HG03025 (cell line): ENCODE data around the gene KCNH5.

Source experiments
- ATAC-seq: cut with Tn5 transposase; IDR thresholded peaks from one replicate; pipeline ENCODE4 v1.9.1; 2021; ENCODE audit warnings: mild to moderate bottlenecking, moderate library complexity; ENCODE audit not compliant: unreplicated experiment, low FRiP score

KCNH5 gene, protein sequence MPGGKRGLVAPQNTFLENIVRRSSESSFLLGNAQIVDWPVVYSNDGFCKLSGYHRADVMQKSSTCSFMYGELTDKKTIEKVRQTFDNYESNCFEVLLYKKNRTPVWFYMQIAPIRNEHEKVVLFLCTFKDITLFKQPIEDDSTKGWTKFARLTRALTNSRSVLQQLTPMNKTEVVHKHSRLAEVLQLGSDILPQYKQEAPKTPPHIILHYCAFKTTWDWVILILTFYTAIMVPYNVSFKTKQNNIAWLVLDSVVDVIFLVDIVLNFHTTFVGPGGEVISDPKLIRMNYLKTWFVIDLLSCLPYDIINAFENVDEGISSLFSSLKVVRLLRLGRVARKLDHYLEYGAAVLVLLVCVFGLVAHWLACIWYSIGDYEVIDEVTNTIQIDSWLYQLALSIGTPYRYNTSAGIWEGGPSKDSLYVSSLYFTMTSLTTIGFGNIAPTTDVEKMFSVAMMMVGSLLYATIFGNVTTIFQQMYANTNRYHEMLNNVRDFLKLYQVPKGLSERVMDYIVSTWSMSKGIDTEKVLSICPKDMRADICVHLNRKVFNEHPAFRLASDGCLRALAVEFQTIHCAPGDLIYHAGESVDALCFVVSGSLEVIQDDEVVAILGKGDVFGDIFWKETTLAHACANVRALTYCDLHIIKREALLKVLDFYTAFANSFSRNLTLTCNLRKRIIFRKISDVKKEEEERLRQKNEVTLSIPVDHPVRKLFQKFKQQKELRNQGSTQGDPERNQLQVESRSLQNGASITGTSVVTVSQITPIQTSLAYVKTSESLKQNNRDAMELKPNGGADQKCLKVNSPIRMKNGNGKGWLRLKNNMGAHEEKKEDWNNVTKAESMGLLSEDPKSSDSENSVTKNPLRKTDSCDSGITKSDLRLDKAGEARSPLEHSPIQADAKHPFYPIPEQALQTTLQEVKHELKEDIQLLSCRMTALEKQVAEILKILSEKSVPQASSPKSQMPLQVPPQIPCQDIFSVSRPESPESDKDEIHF

DNA sequence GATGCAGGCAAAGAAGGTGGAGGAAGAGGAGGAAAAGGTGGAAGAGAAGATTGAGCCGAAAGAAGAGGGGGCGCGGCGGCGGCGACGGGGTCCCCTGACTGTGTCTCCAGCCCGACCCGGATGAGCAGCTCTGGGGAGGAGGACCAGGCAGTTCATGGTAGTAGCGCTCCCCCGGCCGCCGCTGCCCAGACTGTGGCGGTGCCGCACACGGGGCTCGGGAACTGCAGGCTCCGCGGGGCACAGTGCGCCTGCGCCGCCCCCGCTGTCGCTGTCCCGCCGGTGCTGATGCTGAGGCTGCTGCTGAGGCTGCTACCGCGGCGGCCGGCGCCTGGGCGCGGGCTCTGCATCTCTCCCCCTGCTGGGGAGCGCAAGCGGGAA is at the start of gene KCNH5:
KCNH5 (minus strand) TSS at position 225 of the 378 bp plus-strand sequence. CDS start 272 bp downstream, outside the sequence.
- ATAC-seq, result no peak

- no peak for ATAC-seq
These were observed 46.2 kb upstream of the KCNH5 start for GRCh38 chr14:63091394-63091996.

GRCh38 chr14:63088865-63089264 is 43.6 kb upstream of the KCNH5 start:
- no peak for ATAC-seq

- no peak for ATAC-seq
These were observed 33.3 kb upstream of the KCNH5 start for GRCh38 chr14:63078569-63078968.

GRCh38 chr14:63076488-63076887 is 31.2 kb upstream of the KCNH5 start:
- ATAC-seq, result no peak

DNA sequence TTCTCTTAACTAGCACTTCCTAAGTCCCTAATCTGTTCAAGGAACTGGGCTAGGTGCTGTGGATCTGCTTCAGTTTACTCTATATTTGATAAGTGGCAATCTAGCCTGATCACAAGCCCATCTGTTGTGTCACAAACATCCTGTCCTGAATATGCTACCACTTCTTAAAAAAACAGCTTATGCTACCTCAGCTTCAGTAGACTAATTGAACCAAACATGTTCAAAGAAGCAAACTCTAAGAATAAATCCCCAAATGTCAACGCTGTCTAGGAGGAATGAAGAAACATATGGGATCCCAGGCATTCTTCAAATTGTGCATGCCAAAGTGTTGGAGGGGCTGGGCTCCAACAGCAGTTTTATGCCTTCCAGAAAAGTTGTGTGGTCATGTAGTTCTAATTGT is 10.4 kb upstream of the KCNH5 start:
- ATAC-seq, result no peak

DNA sequence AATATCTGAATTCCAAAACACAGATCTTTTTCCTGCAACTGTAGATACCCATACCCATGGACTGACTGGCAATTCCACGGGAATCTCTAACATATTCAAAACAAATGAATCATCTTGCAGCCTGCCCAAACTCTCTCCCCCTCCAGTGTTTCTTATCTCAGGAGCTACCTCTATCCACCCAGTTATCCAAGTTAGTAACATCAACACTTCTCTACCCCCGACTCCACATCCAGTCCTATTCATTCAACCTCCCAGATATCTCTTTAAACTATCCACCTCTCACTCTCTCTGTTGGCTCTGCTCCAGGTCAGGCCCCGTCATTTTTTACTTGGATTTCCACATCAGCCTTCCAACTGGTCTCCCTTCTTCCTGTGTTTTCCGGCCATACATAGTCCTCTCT is 6.7 kb upstream of the KCNH5 start:
- no peak for ATAC-seq

GRCh38 chr14:63051301-63051700 is 6.0 kb upstream of the KCNH5 start:
- ATAC-seq, result no peak

GRCh38 chr14:63050694-63051093 is 5.4 kb upstream of the KCNH5 start:
- ATAC-seq, result no peak

DNA sequence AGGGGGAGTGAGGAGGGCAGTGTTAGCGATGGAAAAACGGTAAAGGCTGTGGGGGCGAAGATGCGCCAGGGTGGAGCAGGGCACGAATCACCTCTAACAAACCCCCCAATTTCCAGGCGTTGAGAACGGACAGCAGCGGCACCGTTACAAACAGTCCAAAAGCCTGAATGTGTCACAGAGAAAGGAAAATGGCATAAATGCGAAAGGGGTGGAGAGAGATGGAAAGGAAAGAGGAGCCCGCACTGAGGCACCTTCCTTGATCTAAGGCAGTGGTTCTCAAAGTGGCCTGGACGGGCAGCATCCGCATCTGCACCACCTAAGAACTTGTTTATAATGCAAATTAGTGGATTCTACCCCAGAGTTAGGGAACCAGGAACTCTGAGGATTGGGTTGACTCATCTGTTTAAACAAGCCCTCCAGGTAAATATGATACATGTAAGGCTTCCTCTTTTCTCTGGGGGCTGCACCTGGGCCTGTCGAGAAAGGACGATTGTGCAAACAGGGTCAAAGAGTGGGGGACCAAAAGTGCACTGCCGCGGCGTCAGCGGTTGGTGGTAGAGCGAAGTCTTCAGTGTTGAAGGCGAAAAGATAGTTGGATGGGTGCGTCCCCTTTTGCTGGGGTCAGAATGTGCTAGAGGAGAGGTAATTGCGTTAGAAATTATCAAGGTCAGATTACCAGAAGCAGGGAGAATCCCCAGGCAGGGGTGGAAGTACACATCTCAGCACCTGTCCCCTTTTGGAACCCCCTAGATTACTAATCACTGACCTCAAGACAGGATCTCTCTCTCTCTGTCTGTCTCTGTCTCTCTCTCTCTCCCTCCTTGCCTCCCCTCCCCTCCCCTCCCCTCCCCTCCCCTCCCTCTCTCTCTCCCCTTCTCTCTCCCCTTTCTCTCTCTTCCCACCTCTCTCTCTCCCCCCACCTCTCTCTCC is 1.3 kb upstream of the KCNH5 start:
- ATAC-seq, result no peak

GRCh38 chr14:63045612-63046320 is 508 bp upstream of the KCNH5 start:
- no peak for ATAC-seq

DNA sequence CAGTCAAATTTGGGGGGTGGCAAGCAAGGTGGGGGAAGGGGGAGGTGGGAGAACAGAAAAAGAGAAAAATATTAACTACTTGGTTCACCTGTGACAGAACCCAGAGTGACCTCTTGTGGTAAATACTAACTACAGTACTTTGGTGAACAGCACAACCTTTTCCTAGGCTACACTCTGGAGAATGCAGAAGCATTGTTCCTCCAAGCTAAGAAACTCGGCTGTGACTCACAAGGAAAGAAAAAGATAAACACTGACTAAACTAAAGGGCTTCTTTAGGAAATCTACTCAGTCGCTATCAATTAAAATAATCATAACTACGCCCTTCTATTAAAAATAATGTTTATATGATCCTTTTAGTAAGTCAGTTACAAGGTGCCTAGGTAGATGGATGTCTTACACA is 5.4 kb downstream of the KCNH5 start:
- no peak for ATAC-seq

- ATAC-seq, result no peak
These were observed 12.6 kb downstream of the KCNH5 start for GRCh38 chr14:63032641-63033040.

- no peak for ATAC-seq
These were observed 13.2 kb downstream of the KCNH5 start for GRCh38 chr14:63032076-63032475.

DNA sequence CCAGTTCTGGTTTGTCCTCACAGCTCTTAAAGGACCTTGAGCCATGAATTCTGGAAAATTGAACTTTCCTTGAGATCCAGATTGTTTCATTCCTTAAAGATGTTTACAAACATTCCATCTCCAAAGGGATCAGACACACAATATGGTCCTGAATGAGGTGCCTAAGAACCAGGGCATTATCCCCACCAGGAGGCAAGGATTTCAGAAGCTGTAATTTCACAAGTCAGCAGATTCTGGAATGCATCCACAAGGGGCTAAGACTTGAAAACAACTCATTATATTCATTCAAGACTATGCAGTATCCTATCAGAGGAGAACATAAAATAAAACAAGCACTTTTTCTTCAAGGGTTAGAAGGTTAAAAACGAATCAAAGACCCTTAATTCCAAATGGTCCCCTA is 15.1 kb downstream of the KCNH5 start:
- ATAC-seq, result no peak

DNA sequence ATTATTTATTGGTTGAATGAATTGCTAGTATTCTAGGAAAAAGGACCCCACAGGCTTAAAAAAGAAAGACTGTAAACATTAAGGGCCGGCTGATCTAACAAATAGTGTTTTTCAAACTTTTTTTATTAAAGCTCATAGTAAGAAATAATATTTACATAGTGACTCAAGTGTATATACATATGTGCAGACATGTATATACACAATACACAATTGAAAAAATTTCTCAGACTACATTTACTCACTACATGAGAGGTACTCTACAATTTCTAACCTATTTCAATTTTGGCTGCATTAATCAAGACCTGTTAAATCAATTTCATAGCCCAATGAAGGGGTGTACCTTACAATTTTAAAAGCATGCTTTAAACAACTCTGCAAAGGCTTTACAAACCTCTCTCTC is 17.5 kb downstream of the KCNH5 start:
- no peak for ATAC-seq

GRCh38 chr14:63026491-63026890 is 18.8 kb downstream of the KCNH5 start:
- ATAC-seq, result no peak

- ATAC-seq, result no peak
These were observed 30.6 kb downstream of the KCNH5 start for GRCh38 chr14:63014621-63015020.

DNA sequence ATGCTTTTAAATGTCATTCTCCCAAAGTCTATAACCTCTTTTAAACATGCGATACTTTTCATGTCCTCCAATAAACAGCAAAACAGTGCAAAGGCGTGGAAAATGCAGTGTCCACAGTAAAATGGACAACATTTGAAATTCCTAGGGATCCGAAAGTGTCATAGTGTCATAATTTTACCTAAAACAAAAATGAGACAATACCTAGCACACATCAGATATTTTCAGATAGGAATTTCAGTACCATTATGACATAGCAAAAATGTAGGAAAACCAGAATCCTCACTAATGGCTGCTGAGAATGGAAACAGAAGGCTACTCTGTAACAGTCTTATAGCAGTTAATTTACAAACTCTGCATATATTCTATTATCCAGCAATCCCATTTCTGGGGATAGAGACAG is 33.1 kb downstream of the KCNH5 start:
- no peak for ATAC-seq
